ENCODE results near the gene ADAM22.
A peak's percentile ranks its signal among the peaks of the same experiment; 100 is the strongest.

- no peak for TF ChIP-seq CTCF (IDR thresholded peaks at IDR 0.05)
- peak; percentile 15 to 51 (median 43) for TF ChIP-seq POLR2A (IDR thresholded peaks at IDR 0.05)
Measured at GRCh38 chr7:87933953-87934698, at the start of gene ADAM22.
